Kidney capillary endothelial cell (primary cell): ENCODE data around the gene PLEKHA1.

ENCODE experiments used
- DNase-seq: peaks from one replicate; pipeline ENCODE4 v3.0.0-alpha.2; 2018; ENCODE audit warnings: low spot score

The PLEKHA1 gene

DNA sequence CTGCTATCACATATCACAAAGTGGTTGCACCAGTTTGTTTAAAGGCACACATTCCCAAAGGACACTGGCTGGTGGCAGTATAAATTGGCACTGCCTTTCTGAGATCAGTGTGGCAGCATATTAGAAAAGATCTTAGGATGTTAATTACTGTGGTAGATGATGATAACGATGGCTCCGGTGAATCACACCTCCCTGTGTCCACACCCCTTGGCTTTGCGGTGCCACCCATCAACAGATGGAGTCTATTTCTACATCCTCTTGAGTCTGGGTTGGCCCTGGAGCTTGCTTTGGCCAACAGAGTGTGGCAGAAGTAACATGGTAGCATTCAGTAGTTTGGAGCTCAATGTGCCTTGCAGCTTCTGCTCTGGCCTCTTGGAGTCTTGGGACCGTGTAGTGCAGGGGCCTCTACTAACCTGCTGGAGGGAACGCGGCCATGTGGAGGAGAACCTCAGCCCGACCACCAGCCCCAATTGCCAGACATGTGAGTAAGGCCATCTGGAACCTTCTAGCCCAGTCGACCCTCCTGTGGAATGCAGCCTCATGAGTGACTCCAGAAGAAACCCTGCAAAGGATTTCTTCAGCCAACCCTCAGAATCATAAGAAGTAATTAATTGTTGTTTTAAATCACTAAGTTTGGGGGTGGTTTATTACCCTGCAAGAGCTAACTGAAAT is 27.2 kb upstream of the PLEKHA1 start:
- DNase-seq: no peak

DNA sequence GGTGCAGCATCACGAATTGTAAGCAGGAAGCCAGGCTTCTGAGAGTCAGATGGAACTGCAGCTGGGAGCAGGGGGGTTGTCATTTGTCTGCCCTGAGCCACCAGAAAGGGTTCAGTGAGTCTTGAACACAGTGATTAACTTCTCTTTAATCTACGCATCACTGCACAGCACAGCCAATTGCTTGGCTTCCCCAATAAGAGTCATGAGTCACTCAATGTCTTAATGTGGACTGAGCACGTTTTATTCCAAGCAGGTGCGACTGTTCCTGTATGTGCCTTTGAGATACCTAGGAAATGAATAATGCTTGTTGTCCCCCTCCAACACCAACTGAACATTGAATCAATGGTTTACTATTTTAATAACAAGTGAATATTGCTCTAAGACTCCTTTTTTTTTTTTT is 26.0 kb upstream of the PLEKHA1 start:
- no peak for DNase-seq

DNA sequence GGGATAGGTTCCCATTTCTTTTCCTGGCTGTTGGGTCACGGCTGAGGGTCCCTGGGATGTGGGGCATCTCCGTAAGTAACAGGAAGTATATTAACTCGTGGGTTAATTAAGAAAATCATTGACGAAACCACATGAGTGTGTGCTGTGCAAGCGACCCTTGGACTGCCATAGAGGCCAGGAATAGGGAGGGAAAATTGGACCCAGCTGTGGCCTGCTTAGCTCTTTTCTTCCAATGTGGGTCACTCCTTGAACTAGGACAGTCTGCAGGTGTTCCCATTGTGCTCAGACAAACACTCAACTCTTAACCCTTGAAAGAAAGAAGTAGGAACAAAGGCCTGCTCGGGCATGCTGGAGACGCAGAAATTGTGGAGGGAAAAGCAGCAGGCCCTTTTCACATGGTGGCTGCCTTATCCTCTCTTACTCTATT is 25.6 kb upstream of the PLEKHA1 start:
- no peak for DNase-seq

DNA sequence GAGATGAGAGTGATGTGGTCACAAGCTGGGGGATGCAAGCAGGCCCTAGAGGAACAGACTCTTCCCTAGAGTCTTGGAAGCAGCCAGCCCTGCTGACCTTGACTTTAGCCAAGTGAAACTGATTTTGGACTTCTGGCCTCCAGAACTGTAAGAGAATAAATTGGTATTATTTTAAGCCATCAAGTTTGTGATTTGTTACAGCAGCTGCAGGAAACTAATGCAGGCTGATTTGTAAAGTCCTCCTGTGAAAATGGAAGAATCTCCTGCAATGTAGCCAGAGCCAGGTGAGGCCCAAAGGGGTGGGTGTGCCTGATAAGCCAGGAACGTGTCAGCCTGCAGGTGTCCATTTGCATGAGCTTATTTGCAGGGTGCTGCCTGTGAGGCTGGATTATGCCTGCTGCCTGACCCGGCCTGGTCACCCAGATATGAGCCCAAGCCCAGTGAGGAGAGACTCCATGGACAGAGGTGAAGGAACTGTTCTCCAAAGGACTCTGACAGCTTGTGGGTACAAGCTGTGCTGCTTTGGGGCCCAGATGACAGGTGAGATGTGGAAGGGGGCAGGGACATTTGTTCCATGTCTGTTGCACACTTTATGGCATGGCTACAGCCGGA is 24.6 kb upstream of the PLEKHA1 start:
- no peak for DNase-seq

DNA sequence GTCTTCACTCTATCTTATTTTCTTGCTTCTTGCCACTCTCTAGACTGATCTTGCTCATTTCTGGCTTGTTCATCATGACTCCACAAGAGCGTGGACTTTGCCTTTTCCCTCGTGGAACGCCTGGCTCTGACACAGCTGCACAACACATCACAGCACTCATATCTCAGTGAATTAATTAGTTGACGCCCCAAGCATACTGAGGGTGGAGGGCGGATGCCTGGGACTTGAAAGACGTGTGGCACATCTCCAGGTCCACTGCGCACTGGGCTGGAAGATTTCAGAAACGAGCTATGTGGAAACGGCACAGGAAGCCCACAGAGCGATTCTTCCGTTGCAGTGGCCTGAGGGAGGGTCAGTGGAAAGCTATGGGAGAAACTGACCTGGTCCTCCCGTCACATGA is 23.6 kb upstream of the PLEKHA1 start:
- no peak for DNase-seq

DNA sequence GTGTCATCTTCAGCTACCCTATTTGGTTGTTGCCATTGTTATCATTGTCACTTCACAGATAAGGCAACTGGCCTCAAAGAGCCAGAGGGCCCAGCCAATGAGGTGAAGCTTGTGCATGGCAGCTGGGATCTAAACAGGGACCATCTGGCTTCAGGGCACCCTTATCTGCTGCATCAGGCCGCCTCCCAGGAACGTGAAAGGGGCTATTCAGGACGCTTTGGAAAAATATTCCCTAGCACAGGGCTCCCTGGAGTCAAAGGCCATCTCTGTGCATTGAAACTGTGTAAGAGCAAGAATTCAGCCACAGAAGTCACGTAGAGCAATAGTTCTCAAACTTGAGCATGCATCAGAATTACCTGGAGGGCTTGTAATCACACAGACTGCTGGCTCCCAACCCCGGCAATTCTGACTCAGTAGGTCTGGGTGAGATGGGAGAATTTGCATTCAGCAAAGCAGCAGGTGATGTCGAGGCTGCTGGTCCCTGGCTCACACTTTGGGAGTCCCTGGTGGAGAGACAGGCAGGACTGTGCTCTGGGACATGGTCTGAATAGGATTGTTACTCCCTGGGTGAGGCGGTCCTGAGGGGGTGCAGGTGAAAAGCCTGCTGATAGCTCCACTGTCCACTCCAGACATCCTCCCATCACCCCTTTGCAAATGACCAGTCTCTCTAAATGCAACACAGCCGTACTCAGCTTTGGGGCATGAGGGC is 21.5 kb upstream of the PLEKHA1 start:
- DNase-seq: no peak

DNA sequence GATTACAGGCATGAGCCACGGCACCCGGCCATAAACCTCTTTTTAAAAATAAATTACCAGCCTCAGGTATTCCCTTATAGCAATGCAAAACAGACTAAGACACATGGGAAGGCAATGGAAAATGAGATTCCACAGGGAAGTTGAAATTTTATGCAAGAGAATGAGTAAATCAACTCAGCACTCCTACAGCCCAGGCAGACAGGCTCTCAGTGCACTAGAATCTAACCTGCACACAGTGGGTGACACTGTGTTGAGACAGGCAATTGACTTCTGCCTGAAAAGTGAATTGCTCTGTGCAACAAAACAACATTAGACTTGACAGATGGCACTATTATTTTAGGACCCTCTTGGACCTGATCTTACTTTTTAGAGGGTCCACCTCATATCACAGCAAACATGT is 20.1 kb upstream of the PLEKHA1 start:
- no peak for DNase-seq

DNA sequence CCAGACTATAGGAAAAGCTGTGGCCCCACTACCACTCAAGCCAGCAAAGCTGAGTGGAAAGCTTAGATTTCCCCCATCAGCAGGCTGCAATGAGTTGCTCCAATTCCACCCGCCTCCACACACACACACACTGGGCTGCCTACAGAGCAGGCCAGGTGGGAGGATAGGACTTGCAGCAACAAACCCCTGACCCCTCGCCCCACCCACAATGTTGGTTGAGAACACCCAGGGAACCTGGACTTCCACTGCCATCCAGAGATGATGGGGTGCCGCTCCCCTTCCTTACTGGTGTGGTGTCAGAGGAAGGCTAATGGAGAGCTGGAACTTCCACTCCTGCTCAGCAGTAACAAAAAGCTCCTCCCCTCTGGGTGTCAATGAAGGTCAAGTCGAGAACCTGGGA is 16.8 kb upstream of the PLEKHA1 start:
- DNase-seq: no peak

DNA sequence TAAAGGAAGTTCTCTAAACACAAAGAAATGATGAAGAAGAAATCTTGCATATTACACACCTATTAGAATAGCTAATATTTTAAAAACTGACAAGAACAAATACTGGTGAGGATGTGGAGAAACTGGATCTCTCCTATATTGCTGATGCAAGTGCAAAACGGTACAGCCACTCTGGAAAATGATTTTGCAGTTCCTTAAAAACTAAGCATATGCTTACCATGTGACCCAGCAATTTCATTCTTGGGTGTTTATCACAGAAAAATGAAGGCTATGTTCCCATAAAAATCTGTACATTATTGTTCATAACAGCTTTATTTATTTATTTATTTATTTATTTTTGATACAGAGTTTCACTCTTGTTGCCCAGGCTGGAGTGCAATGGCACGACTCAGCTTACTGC is 14.9 kb upstream of the PLEKHA1 start:
- no peak for DNase-seq

DNA sequence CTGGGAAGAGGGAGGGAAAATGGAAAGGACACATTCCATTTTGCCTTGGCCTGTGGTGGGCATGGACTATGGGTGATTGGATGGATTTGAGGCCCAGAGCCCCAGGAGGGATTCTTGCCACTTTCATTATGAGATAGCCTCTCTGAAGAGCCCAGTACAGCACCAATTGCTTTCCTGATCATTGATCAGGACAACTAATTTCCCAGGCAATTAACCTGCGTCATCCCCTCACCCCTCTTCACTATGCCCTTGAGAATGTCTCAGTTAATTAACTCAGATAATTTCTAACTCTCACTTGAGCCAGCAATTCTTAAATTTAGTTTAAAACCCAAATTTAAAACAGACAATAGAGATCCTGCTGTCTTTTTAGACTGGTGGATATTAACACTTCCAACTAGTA is 13.5 kb upstream of the PLEKHA1 start:
- DNase-seq: no peak

DNA sequence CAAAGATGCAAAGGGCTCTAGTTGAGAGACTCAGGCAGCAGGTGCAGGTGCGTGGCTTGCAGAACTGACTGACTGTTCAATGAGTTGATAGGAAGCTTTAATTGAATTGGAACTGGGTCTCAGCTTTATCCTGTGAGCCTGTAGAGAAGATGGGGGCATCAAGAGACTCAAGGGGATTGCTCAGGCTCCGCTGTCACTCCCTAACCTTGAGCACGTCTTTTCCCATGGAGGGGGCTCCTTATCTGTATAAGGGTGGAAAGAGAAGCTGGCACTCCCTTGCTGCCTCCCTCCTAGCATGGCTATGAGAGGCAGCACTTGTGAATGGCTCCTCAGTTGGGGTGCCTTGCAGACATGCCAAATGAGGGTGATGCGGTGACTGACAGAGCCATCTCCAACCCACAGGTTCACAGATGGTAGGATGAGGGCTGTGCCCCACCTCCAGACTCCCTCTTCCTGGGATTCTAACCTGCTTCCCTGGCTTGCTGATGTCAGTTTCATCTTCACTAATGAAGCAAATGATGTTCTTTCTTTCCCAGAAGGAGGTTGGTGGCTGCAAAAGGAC is 12.4 kb upstream of the PLEKHA1 start:
- no peak for DNase-seq

DNA sequence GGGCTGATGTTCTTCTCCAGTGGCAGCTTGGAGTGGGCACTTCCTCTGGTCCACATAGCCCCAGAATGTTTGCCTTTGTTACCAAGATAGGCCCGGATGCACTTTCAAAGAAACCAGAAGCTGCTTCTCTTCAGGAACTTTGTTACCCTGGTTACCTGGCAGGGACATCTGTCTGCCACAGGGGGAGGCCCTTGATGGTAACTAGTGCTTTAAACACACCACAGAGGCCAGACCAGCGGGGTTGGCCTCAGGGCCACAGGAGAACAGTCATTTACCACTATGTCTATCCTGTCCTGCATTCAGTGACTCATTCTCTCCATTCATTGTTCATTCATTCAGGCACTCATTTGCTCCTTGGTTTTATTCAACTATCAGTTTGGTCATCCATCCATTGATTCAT is 11.9 kb upstream of the PLEKHA1 start:
- no peak for DNase-seq

DNA sequence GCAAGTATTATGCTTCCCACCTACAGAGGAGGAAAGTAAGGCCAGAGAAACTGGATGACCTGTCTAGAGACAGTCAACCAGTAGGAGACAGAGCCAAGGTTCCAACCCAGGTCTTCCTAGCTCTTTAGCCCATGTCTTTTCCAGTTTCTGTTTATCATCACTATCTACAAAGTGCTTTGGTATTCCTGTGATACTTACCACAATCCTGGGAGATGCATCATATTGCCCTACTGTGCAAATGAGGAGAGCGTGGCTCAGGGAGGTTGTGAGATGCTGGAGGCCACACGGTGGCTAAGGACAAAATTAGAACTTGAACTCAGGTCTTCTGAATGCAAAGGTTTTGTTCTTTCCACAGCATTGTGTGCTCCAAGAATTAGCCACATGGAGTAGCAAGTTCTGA is 11.2 kb upstream of the PLEKHA1 start:
- no peak for DNase-seq

DNA sequence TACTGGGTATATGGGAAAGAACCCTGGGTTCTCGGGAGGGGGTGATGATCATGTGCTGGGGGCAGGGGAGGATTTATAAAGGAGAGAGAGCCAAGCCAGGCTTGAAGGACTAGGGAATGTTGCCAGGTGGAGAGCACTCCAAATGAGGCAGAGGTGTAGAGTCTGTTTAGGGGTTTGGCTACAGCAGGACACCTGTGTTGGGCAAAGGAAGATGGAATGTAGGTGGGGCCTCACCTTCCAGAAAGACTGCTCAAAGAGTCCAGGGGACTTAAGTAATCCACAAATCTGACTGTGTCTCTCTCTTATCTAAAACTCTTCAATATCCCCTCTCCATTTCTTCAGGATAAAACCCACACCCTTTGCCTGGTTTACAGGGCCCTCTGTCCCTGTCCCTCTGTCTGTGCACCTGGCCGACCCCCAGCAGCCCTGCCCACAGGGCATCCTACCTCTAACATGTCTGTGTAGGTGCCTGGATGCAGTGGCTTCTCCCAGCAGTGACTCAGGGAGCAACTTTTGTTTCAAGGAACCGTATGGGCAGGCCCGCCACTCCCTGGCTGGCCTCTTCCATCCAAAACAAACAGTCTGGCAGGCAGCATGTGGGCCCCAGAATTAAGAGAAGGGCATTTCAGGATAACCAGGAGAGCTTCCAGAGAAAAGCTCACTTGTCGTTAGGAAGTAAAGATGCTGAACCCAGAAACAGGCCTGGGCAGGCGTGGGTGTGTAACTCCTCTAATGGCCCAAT is 10.6 kb upstream of the PLEKHA1 start:
- DNase-seq: no peak

DNA sequence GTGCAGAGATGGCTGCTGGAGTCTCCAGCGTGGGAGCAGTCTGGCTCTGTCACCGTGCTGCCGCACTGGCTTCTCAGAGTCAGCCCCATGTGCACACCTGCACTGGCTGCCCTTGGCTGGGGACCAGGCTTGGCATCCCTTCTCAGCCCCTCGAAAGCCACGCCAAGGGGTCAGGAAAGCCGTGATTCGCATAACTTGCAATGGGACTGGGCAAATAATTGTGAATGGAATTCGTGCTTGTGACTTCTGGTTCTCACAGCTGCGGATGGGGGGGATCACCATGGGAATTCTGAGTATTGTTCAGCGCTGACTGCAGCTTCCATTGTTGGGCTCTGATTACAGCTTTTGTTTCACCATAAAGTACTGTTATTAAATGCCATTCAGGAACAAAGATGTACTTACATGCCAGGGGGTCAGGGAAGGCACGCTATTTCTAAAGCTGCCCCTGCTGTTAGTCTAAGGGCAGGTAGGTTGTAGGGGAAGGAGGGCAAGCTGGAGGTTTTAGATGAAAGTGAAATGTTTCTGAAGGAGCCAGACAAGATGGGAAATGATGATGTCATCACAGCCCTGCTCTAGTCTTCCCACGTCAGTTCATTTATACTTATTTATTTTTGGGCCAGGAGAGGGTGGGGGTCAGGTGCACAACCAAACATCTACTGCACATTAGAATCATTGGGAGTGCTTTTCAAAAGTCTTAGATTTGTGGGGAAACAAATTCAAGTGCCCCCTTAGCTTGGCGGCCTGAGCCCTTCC is 5.8 kb upstream of the PLEKHA1 start:
- peak; percentile 16 for DNase-seq

DNA sequence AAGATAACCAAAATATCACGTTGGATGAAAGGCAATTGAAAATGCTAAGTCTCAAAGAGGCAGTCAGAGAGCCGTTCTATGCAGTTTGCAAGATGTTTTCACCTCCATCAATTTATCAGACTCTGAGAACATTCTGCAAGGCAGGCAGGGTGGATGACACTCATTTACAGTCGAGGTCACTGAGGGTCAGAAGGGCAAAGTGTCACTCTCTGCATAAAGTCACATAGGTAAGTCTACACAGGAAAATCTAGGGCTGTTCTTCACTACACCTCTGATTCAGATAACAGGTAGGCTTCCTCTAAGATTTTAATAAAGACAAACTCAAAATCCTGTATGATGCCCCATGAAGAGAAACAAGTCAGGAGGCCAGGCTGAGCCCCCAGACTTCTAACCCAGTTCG is 1.4 kb upstream of the PLEKHA1 start:
- DNase-seq: no peak

DNA sequence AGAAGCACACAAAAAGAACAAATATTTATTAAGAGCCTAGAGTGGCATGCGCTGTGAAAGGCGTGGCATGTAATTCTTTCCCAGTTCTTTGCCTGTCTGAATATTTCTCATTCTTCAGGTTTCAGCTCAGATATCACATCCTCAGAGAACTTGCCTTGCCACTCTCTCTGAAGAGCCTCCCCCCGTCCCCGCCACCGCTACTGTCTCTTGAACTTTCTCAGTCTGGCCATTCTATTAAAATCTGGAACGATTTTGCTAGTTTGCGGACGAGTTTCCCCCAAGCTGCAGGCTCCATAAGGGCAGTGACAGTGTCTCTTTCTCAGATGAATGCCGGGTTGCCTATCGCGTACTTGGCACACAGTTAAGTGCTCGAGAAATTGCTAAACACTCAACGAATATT is 787 bp upstream of the PLEKHA1 start:
- peak; percentile 7 for DNase-seq

DNA sequence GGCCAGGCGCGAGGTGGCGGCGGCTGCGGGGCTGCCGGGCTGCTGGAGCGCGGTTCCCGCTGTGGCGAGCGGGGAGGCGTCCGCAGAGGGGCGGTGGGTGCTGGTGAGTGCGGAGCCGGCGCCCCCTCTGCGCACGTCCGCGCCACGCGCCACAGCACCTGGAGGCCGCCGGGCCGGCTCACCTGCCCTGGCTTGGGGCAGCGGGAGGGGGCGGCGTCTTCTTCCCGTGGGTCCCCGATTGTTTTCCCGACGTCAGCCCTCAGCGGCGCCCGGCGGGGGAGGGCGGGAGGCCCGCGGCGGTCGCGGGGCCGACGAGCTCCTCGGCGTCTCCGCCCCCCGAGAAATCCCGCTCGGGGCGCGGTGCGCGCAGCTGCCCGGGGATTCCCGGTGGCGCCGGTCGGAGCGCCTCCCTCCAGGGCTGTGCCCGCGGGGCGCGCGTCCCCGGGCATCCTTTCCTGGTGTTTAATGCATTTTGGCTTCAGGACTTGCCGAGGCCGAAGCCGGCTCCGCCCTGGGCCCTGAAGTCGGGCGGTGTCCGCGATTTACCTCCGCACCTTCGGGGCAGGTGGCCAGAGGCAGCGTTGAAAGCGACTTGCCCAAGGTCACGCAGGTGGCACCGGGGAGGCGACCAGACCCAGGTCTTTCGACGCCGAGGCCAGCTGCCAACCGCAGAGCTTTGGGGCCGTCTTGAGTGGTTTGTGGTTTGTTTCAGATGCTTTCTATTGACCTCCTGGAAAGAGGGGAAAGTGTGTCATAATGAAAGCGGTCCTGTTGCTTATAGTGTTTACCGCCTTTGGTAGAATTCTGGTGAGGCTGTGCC is 561 bp downstream of the PLEKHA1 start:
- DNase-seq: peak; percentile 46

DNA sequence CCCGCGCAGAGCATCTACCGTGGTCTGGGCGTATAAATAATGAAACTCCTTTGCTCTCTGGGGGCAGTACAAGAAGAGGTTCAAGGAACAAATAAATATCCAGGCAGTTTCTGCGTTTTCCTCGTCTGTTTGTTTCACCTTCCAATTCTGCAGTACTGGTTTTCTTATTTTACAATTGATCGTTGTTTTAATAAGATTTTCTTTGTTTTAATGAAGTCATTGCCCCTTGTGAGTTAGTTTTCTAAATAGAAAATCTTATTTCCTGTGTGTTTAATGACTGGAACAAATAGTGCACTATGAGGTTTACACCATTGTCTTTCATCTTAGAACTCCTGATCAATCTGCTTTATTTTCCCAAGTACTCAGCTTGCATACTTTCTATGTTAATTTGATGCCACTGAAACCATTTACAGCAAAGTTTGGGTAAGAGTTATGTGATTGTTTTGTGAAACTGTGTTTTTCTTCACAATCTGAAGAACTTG is 1.2 kb downstream of the PLEKHA1 start:
- no peak for DNase-seq

DNA sequence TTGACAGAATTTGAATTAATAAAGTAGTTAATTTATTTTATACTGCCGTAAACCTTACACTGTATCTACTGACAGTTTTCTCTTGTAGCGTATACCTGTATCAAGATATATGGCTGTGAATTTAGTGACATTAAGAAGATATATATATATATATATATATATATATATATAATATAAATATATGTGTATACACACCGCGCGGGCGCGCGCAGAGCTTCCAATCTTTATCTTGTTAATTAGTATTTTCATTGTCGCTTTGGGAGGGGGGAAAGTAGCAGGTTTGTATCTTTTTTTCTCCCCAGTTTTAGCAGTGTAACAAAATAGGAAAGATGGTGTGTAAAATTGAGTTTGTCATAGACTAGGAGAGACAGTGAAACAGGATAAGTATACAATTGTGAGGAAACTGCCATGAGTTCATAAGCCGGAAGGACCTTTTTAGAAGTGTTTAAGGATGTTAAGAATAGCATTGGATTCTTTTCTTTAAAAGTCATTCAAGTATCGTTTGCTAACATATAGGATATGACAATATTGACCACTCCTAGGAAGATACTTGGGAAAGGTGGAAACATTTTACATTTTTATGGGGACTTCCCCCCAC is 2.0 kb downstream of the PLEKHA1 start:
- DNase-seq: peak; percentile 87
